OCI-LY1 (cell line): ENCODE data around the gene NEDD4L.

Experiments used
- CTCF ChIP-seq: fragments of 200-600 bp; sonication (generic), shearing (Covaris generic); IDR thresholded peaks from 2 replicates; pipeline ENCODE4 v1.5.1; 2017; ENCODE audit warnings: mild to moderate bottlenecking, antibody characterized with exemption, low read length, moderate library complexity, mixed read lengths
- EZH2 ChIP-seq: fragments of 200-600 bp; sonication (generic), shearing (Covaris generic); IDR thresholded peaks from 2 replicates; pipeline ENCODE4 v1.8.0; 2017; ENCODE audit warnings: borderline replicate concordance, mixed run types, mild to moderate bottlenecking, antibody characterized with exemption, low read length, moderate library complexity, mixed read lengths

- TF ChIP-seq CTCF (no peak), EZH2 (no peak)
These were observed 357.2 kb downstream of the NEDD4L start for GRCh38 chr18:58401191-58401590.
